Stimulated activated CD8-positive, alpha-beta memory T cell treated with anti-CD3 and anti-CD28 coated beads, Interleukin-7, amount 100 ng/mL, for 4 hours (primary cell): Measurements from ENCODE around the gene SFXN2.

Experiments
- DNase-seq, 2 donors: peaks; one replicate each; pipeline ENCODE4 v3.0.0-alpha.2; 2020; ENCODE audit warnings: low read depth in 2 of 2

SFXN2 gene

GRCh38 chr10:102776779-102777456 is 62.5 kb downstream of the SFXN2 start:
- DNase-seq, result no peak

GRCh38 chr10:102777711-102778453 is 63.4 kb downstream of the SFXN2 start:
- no peak for DNase-seq

GRCh38 chr10:102778781-102779180 is 64.3 kb downstream of the SFXN2 start:
- DNase-seq, result no peak

- no peak for DNase-seq
These were observed 65.5 kb downstream of the SFXN2 start for GRCh38 chr10:102779680-102780526.

- no peak for DNase-seq
These were observed 66.0 kb downstream of the SFXN2 start for GRCh38 chr10:102780527-102780808.

GRCh38 chr10:102781090-102781920 is 66.9 kb downstream of the SFXN2 start:
- DNase-seq, result no peak

GRCh38 chr10:102781921-102782557 is 67.6 kb downstream of the SFXN2 start:
- DNase-seq, result no peak

- DNase-seq, result no peak
These were observed 68.5 kb downstream of the SFXN2 start for GRCh38 chr10:102782673-102783551.

GRCh38 chr10:102783568-102783967 is 69.1 kb downstream of the SFXN2 start:
- no peak for DNase-seq

- DNase-seq, result no peak
These were observed 71.4 kb downstream of the SFXN2 start for GRCh38 chr10:102785818-102786217.

GRCh38 chr10:102791754-102792395 is 77.4 kb downstream of the SFXN2 start:
- no peak for DNase-seq
